Measurements from ENCODE around the gene TMEM184B. TPM values are rescaled to one million over a fixed set of nuclear protein-coding genes. Genes with fewer than 3 reads are reported as not detected.
A peak's percentile ranks its signal among the peaks of the same experiment; 100 is the strongest.

TMEM184B gene
- total RNA-seq, 1 donor from 2014 or later = 81.0 TPM

DNA sequence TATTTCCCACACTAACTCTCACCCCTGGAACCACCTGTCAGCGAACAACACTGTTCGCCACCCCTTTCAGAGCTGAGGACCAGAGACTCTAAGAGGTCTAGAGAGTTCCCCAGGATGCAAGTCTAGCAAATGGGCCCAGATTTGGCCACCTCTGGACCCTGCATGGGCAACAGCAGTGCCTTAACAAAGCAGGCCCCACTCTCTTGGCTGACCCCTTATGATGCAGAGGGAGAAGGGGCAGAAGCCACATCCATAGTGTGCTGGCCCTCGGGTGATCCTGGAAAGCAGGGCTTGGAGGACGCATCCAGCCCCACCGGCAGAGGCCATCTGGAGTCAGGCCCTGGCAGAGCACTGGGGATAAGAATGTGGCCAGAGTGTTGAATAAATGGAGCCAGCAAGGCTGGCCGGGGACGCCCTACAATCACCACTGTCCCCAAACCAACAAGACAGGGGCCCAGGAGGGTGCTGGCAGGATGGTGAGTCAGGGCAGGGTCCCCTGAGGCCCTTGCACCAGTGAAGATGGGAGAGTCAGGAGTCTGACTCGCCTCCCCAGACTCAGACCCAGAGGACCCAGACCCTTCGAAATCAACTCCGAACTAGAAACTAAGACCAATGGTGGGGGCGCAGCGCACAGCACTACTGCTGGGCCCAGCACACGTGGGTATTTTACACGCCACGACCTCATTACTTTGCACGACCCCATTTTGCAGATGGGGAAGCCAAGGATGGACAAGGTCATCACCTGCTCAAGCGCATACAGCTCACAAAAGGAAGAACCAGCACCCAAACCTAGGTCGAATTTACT lies 37.9 kb upstream of the TMEM184B start:
- Mint-ChIP-seq H3K4me3 (ENCODE audit: unreplicated experiment) (no peak overlapping the region), H3K27me3 (ENCODE audit: unreplicated experiment) (peaks cover 2% of the 10 kb centered on the region), H3K36me3 (ENCODE audit: unreplicated experiment) (no peaks in the 10 kb centered on the region), H3K9me3 (ENCODE audit: unreplicated experiment) (peaks cover 4% of the 10 kb centered on the region), H3K4me1 (ENCODE audit: low read depth, unreplicated experiment) (peaks cover 48% of the 10 kb centered on the region), H3K27ac (ENCODE audit: unreplicated experiment) (no peak overlapping the region)
- TF ChIP-seq, protein P1, sequence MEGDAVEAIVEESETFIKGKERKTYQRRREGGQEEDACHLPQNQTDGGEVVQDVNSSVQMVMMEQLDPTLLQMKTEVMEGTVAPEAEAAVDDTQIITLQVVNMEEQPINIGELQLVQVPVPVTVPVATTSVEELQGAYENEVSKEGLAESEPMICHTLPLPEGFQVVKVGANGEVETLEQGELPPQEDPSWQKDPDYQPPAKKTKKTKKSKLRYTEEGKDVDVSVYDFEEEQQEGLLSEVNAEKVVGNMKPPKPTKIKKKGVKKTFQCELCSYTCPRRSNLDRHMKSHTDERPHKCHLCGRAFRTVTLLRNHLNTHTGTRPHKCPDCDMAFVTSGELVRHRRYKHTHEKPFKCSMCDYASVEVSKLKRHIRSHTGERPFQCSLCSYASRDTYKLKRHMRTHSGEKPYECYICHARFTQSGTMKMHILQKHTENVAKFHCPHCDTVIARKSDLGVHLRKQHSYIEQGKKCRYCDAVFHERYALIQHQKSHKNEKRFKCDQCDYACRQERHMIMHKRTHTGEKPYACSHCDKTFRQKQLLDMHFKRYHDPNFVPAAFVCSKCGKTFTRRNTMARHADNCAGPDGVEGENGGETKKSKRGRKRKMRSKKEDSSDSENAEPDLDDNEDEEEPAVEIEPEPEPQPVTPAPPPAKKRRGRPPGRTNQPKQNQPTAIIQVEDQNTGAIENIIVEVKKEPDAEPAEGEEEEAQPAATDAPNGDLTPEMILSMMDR (IDR thresholded peaks at IDR 0.05; ENCODE audit: partially characterized antibody, unreplicated experiment) = no peak
- DNase-seq = no peak

DNA sequence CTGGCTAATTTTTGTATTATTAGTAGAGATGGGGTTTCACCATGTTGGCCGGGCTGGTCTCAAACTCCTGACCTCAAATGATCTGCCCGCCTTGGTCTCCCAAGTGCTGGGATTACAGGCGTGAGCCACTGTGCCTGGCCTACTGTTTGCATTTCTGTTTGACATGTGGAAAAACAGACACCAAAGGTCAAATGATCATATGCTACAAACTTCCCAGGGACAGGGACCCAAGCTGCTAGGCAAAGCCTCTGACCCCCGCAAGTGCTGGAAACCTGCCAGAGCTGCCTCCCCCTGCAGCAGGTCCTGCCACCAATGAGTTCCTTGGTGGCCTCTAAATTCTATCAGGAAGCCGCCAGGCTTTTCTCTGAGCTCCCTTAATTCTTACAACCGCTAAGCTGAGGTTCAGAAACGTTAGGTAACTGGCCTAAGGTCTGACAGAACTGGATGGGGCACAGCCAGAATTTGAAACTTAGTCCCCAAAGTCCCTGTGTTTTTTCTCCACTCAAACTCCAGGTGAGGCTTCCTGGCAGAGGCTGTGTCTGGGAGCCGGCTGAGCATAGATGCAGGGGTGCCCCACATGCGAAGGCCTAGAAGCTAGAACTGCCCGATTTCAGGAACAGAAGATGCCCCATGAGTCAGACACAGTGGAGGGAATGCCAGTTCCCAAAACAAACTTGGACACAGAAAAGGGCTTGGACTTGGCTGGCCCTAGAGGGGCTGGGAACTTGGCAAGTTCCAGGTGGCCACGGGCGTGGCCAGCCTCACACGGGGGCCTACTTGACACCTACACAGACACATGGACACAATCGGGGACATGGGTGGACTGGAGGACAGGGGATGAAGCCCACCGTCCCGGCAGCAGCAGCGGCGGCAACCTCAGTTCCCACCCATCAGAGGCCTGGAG lies 37.1 kb upstream of the TMEM184B start:
- Mint-ChIP-seq H3K36me3 (ENCODE audit: unreplicated experiment) (no peaks in the 10 kb centered on the region), H3K27ac (ENCODE audit: unreplicated experiment) (no peak overlapping the region)

DNA sequence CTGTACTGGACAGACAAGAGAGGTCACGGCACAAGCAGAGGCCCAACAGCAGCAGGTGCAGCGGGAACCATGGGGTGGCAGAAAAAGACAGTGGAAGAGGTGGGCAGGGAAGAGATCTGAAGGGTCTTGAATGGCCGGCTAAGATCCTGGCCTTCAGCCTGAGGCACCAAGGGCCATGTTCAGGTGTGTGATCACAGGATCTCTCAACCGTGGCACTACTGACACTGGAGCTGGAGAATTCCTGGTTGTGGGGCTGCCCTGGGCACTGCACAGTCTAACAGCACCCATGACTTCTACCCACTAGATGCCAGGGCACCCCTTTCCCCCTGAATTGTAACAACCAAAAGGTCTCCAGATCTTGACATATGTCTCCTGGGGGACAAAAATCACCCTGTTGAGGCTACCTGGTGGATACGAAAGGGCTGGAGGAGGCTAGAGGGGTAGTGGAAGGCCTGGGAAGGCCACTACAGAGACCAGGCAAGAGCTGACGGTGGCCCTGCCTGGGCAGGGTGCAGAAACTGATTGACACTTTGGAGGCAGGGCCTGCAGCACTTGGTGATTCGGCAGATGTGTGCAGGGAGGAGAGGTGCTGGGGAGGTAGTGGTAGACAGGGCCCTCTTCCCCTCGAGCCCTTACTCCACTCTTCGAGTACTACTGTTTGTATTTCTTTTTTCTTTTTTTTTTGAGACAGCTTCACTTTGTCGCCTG lies 36.1 kb upstream of the TMEM184B start:
- TF ChIP-seq, protein P1 (IDR thresholded peaks at IDR 0.05; ENCODE audit: partially characterized antibody, unreplicated experiment) = no peak
- Mint-ChIP-seq H3K4me3 (ENCODE audit: unreplicated experiment) (no peak overlapping the region), H3K9me3 (ENCODE audit: unreplicated experiment) (peaks cover 3% of the 10 kb centered on the region), H3K4me1 (ENCODE audit: low read depth, unreplicated experiment) (peaks cover 46% of the 10 kb centered on the region), H3K27ac (ENCODE audit: unreplicated experiment) (peak overlapping the region; percentile 3), H3K27me3 (ENCODE audit: unreplicated experiment) (peaks cover 3% of the 10 kb centered on the region), H3K36me3 (ENCODE audit: unreplicated experiment) (no peaks in the 10 kb centered on the region)
- no peak for DNase-seq

More for the DNA sequence above, 37.1 kb upstream of the TMEM184B start:
- peaks cover 2% of the 10 kb centered on the region for H3K27me3 Mint-ChIP-seq (ENCODE audit: unreplicated experiment)
- peaks cover 2% of the 10 kb centered on the region for H3K9me3 Mint-ChIP-seq (ENCODE audit: unreplicated experiment)
- DNase-seq = no peak
- H3K4me1 Mint-ChIP-seq (ENCODE audit: low read depth, unreplicated experiment) = peaks cover 45% of the 10 kb centered on the region
- no peak overlapping the region for H3K4me3 Mint-ChIP-seq (ENCODE audit: unreplicated experiment)
- TF ChIP-seq, protein P1 (IDR thresholded peaks at IDR 0.05; ENCODE audit: partially characterized antibody, unreplicated experiment) = no peak

DNA sequence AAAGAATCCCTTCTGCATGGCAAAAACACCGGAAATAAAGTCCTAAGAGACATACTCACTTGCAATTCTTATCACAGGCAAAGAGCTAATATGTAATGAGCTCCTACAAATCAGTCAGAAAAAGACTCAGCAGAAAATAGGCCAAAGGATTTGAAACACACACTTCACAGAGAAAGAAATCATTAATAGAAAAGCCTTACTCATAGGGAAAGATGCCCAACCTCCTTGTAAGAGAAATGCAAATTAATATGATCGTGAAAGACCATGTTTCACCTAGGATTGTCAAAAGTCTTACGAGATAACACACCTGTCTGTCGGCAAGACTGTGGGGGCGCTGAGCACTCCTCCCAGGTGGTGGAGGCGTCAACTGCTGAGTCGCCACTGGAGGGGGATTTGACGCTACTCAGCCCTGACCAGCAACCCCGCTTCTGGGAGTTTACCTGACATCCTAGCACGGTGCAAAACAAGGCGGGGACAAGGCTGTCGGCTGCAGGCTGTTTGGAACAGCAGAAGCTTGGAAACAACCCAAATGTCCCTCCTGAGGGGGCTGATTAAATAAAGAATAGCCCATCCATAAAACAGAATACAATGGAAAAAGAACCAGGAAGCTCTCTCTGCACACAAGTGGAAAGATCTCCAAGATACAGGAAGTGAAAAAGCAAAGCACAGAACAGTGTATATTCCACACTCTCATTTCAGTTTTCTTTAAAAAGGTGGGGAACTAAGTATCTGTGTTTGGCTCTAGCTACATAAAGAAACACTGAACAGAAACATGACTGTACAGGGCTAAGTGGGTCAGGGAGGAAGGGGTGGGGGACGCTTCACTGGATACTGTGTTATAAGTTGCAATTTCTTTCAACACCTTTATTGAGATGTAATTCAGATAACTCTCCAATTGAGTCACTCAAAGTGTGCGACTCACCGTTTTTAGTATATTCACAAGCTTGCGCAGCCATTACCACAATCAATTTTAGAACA lies 33.0 kb upstream of the TMEM184B start:
- TF ChIP-seq, protein P1 (IDR thresholded peaks at IDR 0.05; ENCODE audit: partially characterized antibody, unreplicated experiment) = no peak
- Mint-ChIP-seq H3K36me3 (ENCODE audit: unreplicated experiment) (no peaks in the 10 kb centered on the region), H3K4me3 (ENCODE audit: unreplicated experiment) (peak overlapping the region; percentile 44), H3K27me3 (ENCODE audit: unreplicated experiment) (peaks cover 3% of the 10 kb centered on the region), H3K27ac (ENCODE audit: unreplicated experiment) (peak overlapping the region; percentile 59), H3K4me1 (ENCODE audit: low read depth, unreplicated experiment) (peaks cover 32% of the 10 kb centered on the region), H3K9me3 (ENCODE audit: unreplicated experiment) (peaks cover 3% of the 10 kb centered on the region)
- no peak for DNase-seq

Data from glutamatergic neuron (in vitro differentiated cells).